Measurements from ENCODE around the gene CCDC149. TPM values are rescaled to one million over a fixed set of nuclear protein-coding genes. Genes with fewer than 3 reads are reported as not detected.

The CCDC149 gene
- total and polyA plus RNA-seq, 2 of the 4 experiments (the other 2 are of a cell fraction) = 6.7 to 7.0 TPM

DNA sequence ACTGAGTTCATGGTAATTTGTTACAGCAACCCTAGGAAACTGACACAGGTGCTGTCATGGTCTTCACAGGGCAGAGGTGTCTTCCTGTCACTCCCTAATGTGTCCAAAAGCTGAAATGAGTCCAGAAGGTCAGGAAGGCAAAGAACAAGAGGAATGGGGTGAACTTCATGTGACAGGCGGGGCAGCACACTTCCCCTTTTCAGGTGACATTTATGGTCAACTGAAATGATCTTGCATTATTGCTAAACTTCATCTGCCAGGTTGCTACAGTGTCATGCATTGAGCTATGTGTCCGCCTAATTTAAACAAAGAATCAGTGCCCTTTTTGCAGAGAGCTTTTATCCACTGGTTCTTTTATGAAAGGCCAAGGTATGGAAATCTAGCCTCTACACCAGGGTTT lies 15.9 kb upstream of the CCDC149 start:
- intact Hi-C loops (cut with micrococcal nuclease) = no loop called here
- CTCF ChIA-PET = interaction anchor here (0.7 kb wide), 1 partner anchor 417 kb away, joined by 3 read pairs; no protein-coding TSS in a partner anchor

More for the DNA sequence above, 15.9 kb upstream of the CCDC149 start:
- Histone ChIP-seq H3K36me3 (ENCODE audit: control insufficient read depth, insufficient read depth, low read length) (no peaks in the 10 kb centered on the region), H3K9me3 (ENCODE audit: control insufficient read depth, insufficient read depth, low read length) (peaks cover 1% of the 10 kb centered on the region), H4K20me1 (ENCODE audit: insufficient read depth, low read length) (no peaks in the 10 kb centered on the region), H2BK120ac (ENCODE audit: low read depth, low read length) (no peak overlapping the region), H4K5ac (ENCODE audit: low read depth, low read length) (no peak overlapping the region), H2BK20ac (ENCODE audit: low read depth, low read length) (no peak overlapping the region), H4K8ac (ENCODE audit: low read depth in 2 of 2, low read length in 2 of 2) (no peak overlapping the region), H3K4me3 (ENCODE audit: insufficient read depth, low read depth, low read length) (no peak overlapping the region), H3K56ac (ENCODE audit: extremely low read depth, insufficient read depth, low read length) (no peak overlapping the region), H3K4ac (ENCODE audit: low read depth, low read length) (no peak overlapping the region), H2AFZ (replicated peaks; ENCODE audit: low read length, poor library complexity) (no peak overlapping the region), H3K27me3 (ENCODE audit: control insufficient read depth, insufficient read depth, low read length) (peaks cover 20% of the 10 kb centered on the region), H3K9me1 (ENCODE audit: insufficient read depth, low read length) (no peaks in the 10 kb centered on the region), H3K4me1 (ENCODE audit: control insufficient read depth, insufficient read depth, low read length) (peaks cover 1% of the 10 kb centered on the region), H4K91ac (ENCODE audit: insufficient read depth, low read depth, low read length) (no peak overlapping the region), H2BK15ac (ENCODE audit: low read depth, low read length) (no peak overlapping the region), H3K79me1 (ENCODE audit: low read depth in 1 of 2, low read length in 2 of 2) (no peaks in the 10 kb centered on the region), H3K9ac (ENCODE audit: low read depth, low read length) (no peak overlapping the region), H2AK9ac (replicated peaks; ENCODE audit: low read depth, low read length, poor library complexity) (no peak overlapping the region), H2BK5ac (ENCODE audit: low read depth, low read length, poor library complexity, severe bottlenecking) (no peak overlapping the region), H3K4me2 (ENCODE audit: low read depth, low read length) (no peak overlapping the region), H3K23ac (ENCODE audit: low read depth, low read length) (no peak overlapping the region), H3K14ac (replicated peaks; ENCODE audit: low read depth, low read length) (no peak overlapping the region), H3K27ac (ENCODE audit: insufficient read depth, low read length) (no peak overlapping the region), H3K18ac (ENCODE audit: low read depth, low read length) (no peak overlapping the region), H2AK5ac (ENCODE audit: low read depth, low read length) (no peak overlapping the region)
- 63% methylated on average over 1 of the region's 2 CpGs; no CpG with 5 or more reads in 1 of the 2 experiments for WGBS, 2 experiments (ENCODE audit: extremely low coverage in 2 of 2, insufficient read length in 1 of 2)
- POLR2A ChIA-PET (ENCODE audit: unreplicated experiment) = no interaction called here
- no peak for TF ChIP-seq CHD1 (IDR thresholded peaks at IDR 0.05; ENCODE audit: low read depth, low read length)
- TF ChIP-seq RFX5 (IDR thresholded peaks at IDR 0.05; ENCODE audit: low read depth, low read length) = no peak
- TF ChIP-seq, protein P1, sequence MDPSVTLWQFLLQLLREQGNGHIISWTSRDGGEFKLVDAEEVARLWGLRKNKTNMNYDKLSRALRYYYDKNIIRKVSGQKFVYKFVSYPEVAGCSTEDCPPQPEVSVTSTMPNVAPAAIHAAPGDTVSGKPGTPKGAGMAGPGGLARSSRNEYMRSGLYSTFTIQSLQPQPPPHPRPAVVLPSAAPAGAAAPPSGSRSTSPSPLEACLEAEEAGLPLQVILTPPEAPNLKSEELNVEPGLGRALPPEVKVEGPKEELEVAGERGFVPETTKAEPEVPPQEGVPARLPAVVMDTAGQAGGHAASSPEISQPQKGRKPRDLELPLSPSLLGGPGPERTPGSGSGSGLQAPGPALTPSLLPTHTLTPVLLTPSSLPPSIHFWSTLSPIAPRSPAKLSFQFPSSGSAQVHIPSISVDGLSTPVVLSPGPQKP (IDR thresholded peaks at IDR 0.05; ENCODE audit: borderline replicate concordance, low read depth, low read length) = no peak
- TF ChIP-seq RAD21 (IDR thresholded peaks at IDR 0.05; ENCODE audit: low read length) = no peak
- TF ChIP-seq BHLHE40 (IDR thresholded peaks at IDR 0.05; ENCODE audit: low read depth, low read length) = no peak
- no peak for TF ChIP-seq FOS (IDR thresholded peaks at IDR 0.05; ENCODE audit: low read depth, low read length)
- TF ChIP-seq, protein P2, sequence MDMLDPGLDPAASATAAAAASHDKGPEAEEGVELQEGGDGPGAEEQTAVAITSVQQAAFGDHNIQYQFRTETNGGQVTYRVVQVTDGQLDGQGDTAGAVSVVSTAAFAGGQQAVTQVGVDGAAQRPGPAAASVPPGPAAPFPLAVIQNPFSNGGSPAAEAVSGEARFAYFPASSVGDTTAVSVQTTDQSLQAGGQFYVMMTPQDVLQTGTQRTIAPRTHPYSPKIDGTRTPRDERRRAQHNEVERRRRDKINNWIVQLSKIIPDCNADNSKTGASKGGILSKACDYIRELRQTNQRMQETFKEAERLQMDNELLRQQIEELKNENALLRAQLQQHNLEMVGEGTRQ (IDR thresholded peaks at IDR 0.05; ENCODE audit: low read depth, low read length) = no peak
- no peak for TF ChIP-seq CEBPB (IDR thresholded peaks at IDR 0.05; ENCODE audit: low read depth, low read length)
- TF ChIP-seq MXI1 (IDR thresholded peaks at IDR 0.05; ENCODE audit: borderline replicate concordance, low read depth, low read length) = no peak
- no peak for TF ChIP-seq MAZ (IDR thresholded peaks at IDR 0.05; ENCODE audit: borderline replicate concordance, low read depth, low read length)
- no peak for TF ChIP-seq POLR2A (IDR thresholded peaks at IDR 0.05; ENCODE audit: low read depth, low read length)
- TF ChIP-seq SMC3 (IDR thresholded peaks at IDR 0.05; ENCODE audit: low read depth, low read length) = no peak
- no peak for TF ChIP-seq RCOR1 (IDR thresholded peaks at IDR 0.05; ENCODE audit: insufficient replicate concordance, low read length)
- TF ChIP-seq, protein P3, sequence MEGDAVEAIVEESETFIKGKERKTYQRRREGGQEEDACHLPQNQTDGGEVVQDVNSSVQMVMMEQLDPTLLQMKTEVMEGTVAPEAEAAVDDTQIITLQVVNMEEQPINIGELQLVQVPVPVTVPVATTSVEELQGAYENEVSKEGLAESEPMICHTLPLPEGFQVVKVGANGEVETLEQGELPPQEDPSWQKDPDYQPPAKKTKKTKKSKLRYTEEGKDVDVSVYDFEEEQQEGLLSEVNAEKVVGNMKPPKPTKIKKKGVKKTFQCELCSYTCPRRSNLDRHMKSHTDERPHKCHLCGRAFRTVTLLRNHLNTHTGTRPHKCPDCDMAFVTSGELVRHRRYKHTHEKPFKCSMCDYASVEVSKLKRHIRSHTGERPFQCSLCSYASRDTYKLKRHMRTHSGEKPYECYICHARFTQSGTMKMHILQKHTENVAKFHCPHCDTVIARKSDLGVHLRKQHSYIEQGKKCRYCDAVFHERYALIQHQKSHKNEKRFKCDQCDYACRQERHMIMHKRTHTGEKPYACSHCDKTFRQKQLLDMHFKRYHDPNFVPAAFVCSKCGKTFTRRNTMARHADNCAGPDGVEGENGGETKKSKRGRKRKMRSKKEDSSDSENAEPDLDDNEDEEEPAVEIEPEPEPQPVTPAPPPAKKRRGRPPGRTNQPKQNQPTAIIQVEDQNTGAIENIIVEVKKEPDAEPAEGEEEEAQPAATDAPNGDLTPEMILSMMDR (conservative IDR thresholded peaks at IDR 0.05; ENCODE audit: low read depth, low read length) = no peak
- no peak for TF ChIP-seq NFE2L2 (IDR thresholded peaks at IDR 0.05; ENCODE audit: low read depth, low read length)
- no peak for TF ChIP-seq MAFK (IDR thresholded peaks at IDR 0.05; ENCODE audit: low read depth, low read length)
- dilution Hi-C loops (cut with HindIII; ENCODE audit: low sequenced_read_pairs, unreplicated experiment) = no loop called here
- DNase-seq = no peak
- in situ Hi-C loops (cut with MboI; ENCODE audit: low sequenced_read_pairs) = no loop called here
- no TSS peak for BruUV-seq (replicated peaks)
- no peak for ATAC-seq (ENCODE audit: low read depth)

Measured in IMR-90 (cell line).